ENCODE measurements around the gene SPSB2.

SPSB2 gene

GRCh38 chr12:6833189-6833890 lies 39.8 kb downstream of the SPSB2 start:
- Histone ChIP-seq H3K9ac (ENCODE audit: low read depth in 1 of 2, low read length in 2 of 2) (no peak overlapping the region), H3K4me1 (ENCODE audit: control insufficient read depth in 1 of 2, insufficient read depth in 2 of 2, low read length in 2 of 2) (peaks cover 5 to 17% of the 10 kb centered on the region in 2 donors), H3K27ac (ENCODE audit: low read depth, low read length) (no peak overlapping the region), H3K27me3 (ENCODE audit: control insufficient read depth in 1 of 2, insufficient read depth in 2 of 2, low read length in 2 of 2) (peaks cover 0 to 3% of the 10 kb centered on the region in 2 donors), H3K4me3 (ENCODE audit: low read depth in 1 of 2, low read length in 2 of 2) (no peak overlapping the region), H3K36me3 (ENCODE audit: control insufficient read depth in 1 of 2, insufficient read depth in 2 of 2, low read length in 2 of 2) (peaks cover 0 to 18% of the 10 kb centered on the region in 2 donors), H3K9me3 (ENCODE audit: control insufficient read depth in 1 of 2, low read length in 2 of 2) (no peaks in the 10 kb centered on the region)

GRCh38 chr12:6832125-6832524 lies 41.0 kb downstream of the SPSB2 start:
- H3K9ac ChIP-seq (ENCODE audit: low read depth in 1 of 2, low read length in 2 of 2) = no peak overlapping the region
- H3K27ac ChIP-seq (ENCODE audit: low read depth, low read length) = no peak overlapping the region
- H3K27me3 ChIP-seq (ENCODE audit: control insufficient read depth in 1 of 2, insufficient read depth in 2 of 2, low read length in 2 of 2) = peaks cover 0 to 3% of the 10 kb centered on the region in 2 donors
- H3K9me3 ChIP-seq (ENCODE audit: control insufficient read depth in 1 of 2, low read length in 2 of 2) = no peaks in the 10 kb centered on the region
- no peak overlapping the region for H3K4me3 ChIP-seq (ENCODE audit: low read depth in 1 of 2, low read length in 2 of 2)
- peaks cover 5 to 24% of the 10 kb centered on the region in 2 donors for H3K4me1 ChIP-seq (ENCODE audit: control insufficient read depth in 1 of 2, insufficient read depth in 2 of 2, low read length in 2 of 2)
- peaks cover 0 to 13% of the 10 kb centered on the region in 2 donors for H3K36me3 ChIP-seq (ENCODE audit: control insufficient read depth in 1 of 2, insufficient read depth in 2 of 2, low read length in 2 of 2)

GRCh38 chr12:6831450-6831995 lies 41.6 kb downstream of the SPSB2 start:
- Histone ChIP-seq H3K9ac (ENCODE audit: low read depth in 1 of 2, low read length in 2 of 2) (no peak overlapping the region), H3K9me3 (ENCODE audit: control insufficient read depth in 1 of 2, low read length in 2 of 2) (no peaks in the 10 kb centered on the region), H3K27me3 (ENCODE audit: control insufficient read depth in 1 of 2, insufficient read depth in 2 of 2, low read length in 2 of 2) (peaks cover 0 to 3% of the 10 kb centered on the region in 2 donors), H3K4me1 (ENCODE audit: control insufficient read depth in 1 of 2, insufficient read depth in 2 of 2, low read length in 2 of 2) (peaks cover 5 to 27% of the 10 kb centered on the region in 2 donors), H3K36me3 (ENCODE audit: control insufficient read depth in 1 of 2, insufficient read depth in 2 of 2, low read length in 2 of 2) (peaks cover 0 to 13% of the 10 kb centered on the region in 2 donors), H3K27ac (ENCODE audit: low read depth, low read length) (no peak overlapping the region), H3K4me3 (ENCODE audit: low read depth in 1 of 2, low read length in 2 of 2) (no peak overlapping the region)

- Histone ChIP-seq H3K36me3 (ENCODE audit: control insufficient read depth in 1 of 2, insufficient read depth in 2 of 2, low read length in 2 of 2) (peaks cover 0 to 13% of the 10 kb centered on the region in 2 donors), H3K9ac (ENCODE audit: low read depth in 1 of 2, low read length in 2 of 2) (no peak overlapping the region), H3K9me3 (ENCODE audit: control insufficient read depth in 1 of 2, low read length in 2 of 2) (no peaks in the 10 kb centered on the region), H3K4me1 (ENCODE audit: control insufficient read depth in 1 of 2, insufficient read depth in 2 of 2, low read length in 2 of 2) (peaks cover 5 to 27% of the 10 kb centered on the region in 2 donors), H3K27me3 (ENCODE audit: control insufficient read depth in 1 of 2, insufficient read depth in 2 of 2, low read length in 2 of 2) (peaks cover 0 to 3% of the 10 kb centered on the region in 2 donors), H3K4me3 (ENCODE audit: low read depth in 1 of 2, low read length in 2 of 2) (no peak overlapping the region), H3K27ac (ENCODE audit: low read depth, low read length) (no peak overlapping the region)
These were observed 42.1 kb downstream of the SPSB2 start for GRCh38 chr12:6830999-6831398.

- Histone ChIP-seq H3K4me3 (ENCODE audit: low read depth in 1 of 2, low read length in 2 of 2) (peak overlapping the region in 1 of 2 donors; percentile 86), H3K9ac (ENCODE audit: low read depth in 1 of 2, low read length in 2 of 2) (no peak overlapping the region), H3K27me3 (ENCODE audit: control insufficient read depth in 1 of 2, insufficient read depth in 2 of 2, low read length in 2 of 2) (peaks cover 0 to 3% of the 10 kb centered on the region in 2 donors)
These were observed 42.7 kb downstream of the SPSB2 start for GRCh38 chr12:6830286-6830890.

GRCh38 chr12:6829536-6830220 lies 43.4 kb downstream of the SPSB2 start:
- Histone ChIP-seq H3K4me3 (ENCODE audit: low read depth in 1 of 2, low read length in 2 of 2) (peak overlapping the region; percentile 83 to 86), H3K9me3 (ENCODE audit: control insufficient read depth in 1 of 2, low read length in 2 of 2) (no peaks in the 10 kb centered on the region), H3K27me3 (ENCODE audit: control insufficient read depth in 1 of 2, insufficient read depth in 2 of 2, low read length in 2 of 2) (peaks cover 3 to 6% of the 10 kb centered on the region in 2 donors), H3K4me1 (ENCODE audit: control insufficient read depth in 1 of 2, insufficient read depth in 2 of 2, low read length in 2 of 2) (peaks cover 5 to 33% of the 10 kb centered on the region in 2 donors), H3K9ac (ENCODE audit: low read depth in 1 of 2, low read length in 2 of 2) (peak overlapping the region; percentile 67 to 84), H3K36me3 (ENCODE audit: control insufficient read depth in 1 of 2, insufficient read depth in 2 of 2, low read length in 2 of 2) (peaks cover 0 to 13% of the 10 kb centered on the region in 2 donors), H3K27ac (ENCODE audit: low read depth, low read length) (no peak overlapping the region)

More at GRCh38 chr12:6830286-6830890, 42.7 kb downstream of the SPSB2 start:
- Histone ChIP-seq H3K27ac (ENCODE audit: low read depth, low read length) (no peak overlapping the region), H3K9me3 (ENCODE audit: control insufficient read depth in 1 of 2, low read length in 2 of 2) (no peaks in the 10 kb centered on the region), H3K4me1 (ENCODE audit: control insufficient read depth in 1 of 2, insufficient read depth in 2 of 2, low read length in 2 of 2) (peaks cover 5 to 28% of the 10 kb centered on the region in 2 donors), H3K36me3 (ENCODE audit: control insufficient read depth in 1 of 2, insufficient read depth in 2 of 2, low read length in 2 of 2) (peaks cover 0 to 13% of the 10 kb centered on the region in 2 donors)

DNA sequence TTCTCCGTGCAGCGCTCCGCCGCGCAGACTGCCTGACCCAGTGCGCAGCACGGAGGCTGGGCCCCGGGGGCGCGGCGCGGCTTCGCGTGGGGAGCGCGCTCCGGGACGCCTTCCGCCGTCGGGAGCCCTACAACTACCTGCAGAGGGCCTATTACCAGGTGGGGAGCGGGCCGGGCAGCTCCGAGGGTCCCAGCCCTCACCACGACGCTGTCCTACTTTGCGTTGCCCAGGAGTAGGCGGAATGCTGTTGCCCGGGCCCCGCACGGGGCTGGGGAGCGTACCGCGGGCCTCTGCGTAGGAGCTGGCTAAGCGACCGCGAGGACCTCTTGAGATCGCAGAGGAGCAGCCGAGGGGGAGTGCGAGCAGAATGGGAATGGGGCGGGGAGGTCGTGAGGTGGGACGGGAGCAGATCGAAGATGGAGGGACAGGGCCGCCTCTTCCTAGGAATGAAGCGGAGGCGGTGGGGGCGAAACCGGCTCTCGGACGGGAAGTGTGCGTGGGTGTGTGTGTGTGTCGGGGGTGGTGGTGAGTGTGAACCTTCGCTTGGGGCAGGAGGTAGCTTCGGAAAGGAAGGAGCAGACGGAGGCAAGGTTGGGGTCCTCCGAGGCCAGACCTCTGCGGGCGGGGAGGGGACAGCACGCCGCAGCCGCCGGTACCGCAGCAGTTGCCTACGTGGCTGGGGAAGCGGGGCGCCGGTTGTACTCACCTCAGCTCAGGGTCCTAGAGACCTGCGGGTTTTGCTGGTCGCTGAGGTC lies 44.1 kb downstream of the SPSB2 start:
- peaks cover 5 to 33% of the 10 kb centered on the region in 2 donors for H3K4me1 ChIP-seq (ENCODE audit: control insufficient read depth in 1 of 2, insufficient read depth in 2 of 2, low read length in 2 of 2)
- H3K27me3 ChIP-seq (ENCODE audit: control insufficient read depth in 1 of 2, insufficient read depth in 2 of 2, low read length in 2 of 2) = peaks cover 6 to 13% of the 10 kb centered on the region in 2 donors
- no peak overlapping the region for H3K27ac ChIP-seq (ENCODE audit: low read depth, low read length)

DNA sequence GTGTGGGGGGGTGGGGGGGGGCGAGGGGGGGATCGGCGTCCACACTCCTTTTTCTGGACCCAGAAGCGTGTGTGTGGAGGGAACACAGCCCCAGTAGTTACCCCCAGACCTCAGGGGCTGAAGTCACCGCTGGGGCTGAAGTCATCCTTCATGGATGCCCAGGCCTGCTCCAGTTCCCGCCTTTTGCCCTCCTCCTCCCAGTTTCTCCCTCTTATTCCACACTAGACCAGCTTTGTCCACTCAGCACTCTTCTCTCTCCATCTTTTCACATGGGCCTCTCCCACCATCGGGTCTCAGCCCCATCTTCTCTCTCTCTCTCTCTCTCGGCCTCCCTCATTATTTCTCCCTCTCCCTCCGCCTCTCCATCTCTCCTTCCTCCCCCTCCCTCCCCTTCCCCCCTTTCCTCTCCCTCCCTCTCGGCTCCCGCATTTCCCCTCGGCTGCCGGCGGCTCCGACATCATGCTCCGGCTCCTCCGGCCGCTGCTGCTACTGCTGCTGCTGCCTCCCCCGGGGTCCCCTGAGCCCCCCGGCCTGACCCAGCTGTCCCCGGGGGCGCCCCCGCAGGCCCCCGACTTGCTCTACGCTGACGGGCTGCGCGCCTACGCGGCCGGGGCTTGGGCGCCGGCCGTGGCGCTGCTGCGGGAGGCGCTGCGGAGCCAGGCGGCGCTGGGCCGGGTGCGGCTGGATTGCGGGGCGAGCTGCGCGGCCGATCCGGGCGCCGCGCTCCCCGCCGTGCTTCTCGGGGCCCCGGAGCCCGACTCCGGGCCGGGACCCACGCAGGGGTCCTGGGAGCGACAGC lies 44.9 kb downstream of the SPSB2 start, which contains the start of gene P3H3:
TSS of gene P3H3 (plus strand) at position 426 of the 799 bp plus-strand sequence. CDS start at position 460, 34 bp downstream.
- no peaks in the 10 kb centered on the region for H3K9me3 ChIP-seq (ENCODE audit: control insufficient read depth in 1 of 2, low read length in 2 of 2)
- H3K27me3 ChIP-seq (ENCODE audit: control insufficient read depth in 1 of 2, insufficient read depth in 2 of 2, low read length in 2 of 2) = peaks cover 14 to 18% of the 10 kb centered on the region in 2 donors
- H3K4me3 ChIP-seq (ENCODE audit: low read depth in 1 of 2, low read length in 2 of 2) = peak within 1 kb of the TSS; percentile 83 to 86
- peak within 1 kb of the TSS; percentile 67 to 84 for H3K9ac ChIP-seq (ENCODE audit: low read depth in 1 of 2, low read length in 2 of 2)
- no peak within 1 kb of the TSS for H3K27ac ChIP-seq (ENCODE audit: low read depth, low read length)
- peaks cover 0 to 4% of the 10 kb centered on the region in 2 donors for H3K36me3 ChIP-seq (ENCODE audit: control insufficient read depth in 1 of 2, insufficient read depth in 2 of 2, low read length in 2 of 2)
- H3K4me1 ChIP-seq (ENCODE audit: control insufficient read depth in 1 of 2, insufficient read depth in 2 of 2, low read length in 2 of 2) = peaks cover 5 to 33% of the 10 kb centered on the region in 2 donors

More for the DNA sequence above, 44.1 kb downstream of the SPSB2 start:
- peaks cover 0 to 8% of the 10 kb centered on the region in 2 donors for H3K36me3 ChIP-seq (ENCODE audit: control insufficient read depth in 1 of 2, insufficient read depth in 2 of 2, low read length in 2 of 2)
- no peaks in the 10 kb centered on the region for H3K9me3 ChIP-seq (ENCODE audit: control insufficient read depth in 1 of 2, low read length in 2 of 2)
- H3K4me3 ChIP-seq (ENCODE audit: low read depth in 1 of 2, low read length in 2 of 2) = peak overlapping the region; percentile 83 to 86
- H3K9ac ChIP-seq (ENCODE audit: low read depth in 1 of 2, low read length in 2 of 2) = peak overlapping the region; percentile 67 to 84

GRCh38 chr12:6827437-6827911 lies 45.6 kb downstream of the SPSB2 start:
- no peak overlapping the region for H3K9ac ChIP-seq (ENCODE audit: low read depth in 1 of 2, low read length in 2 of 2)
- no peak overlapping the region for H3K4me3 ChIP-seq (ENCODE audit: low read depth in 1 of 2, low read length in 2 of 2)
- peaks cover 19 to 25% of the 10 kb centered on the region in 2 donors for H3K27me3 ChIP-seq (ENCODE audit: control insufficient read depth in 1 of 2, insufficient read depth in 2 of 2, low read length in 2 of 2)

More at GRCh38 chr12:6827437-6827911, 45.6 kb downstream of the SPSB2 start:
- H3K4me1 ChIP-seq (ENCODE audit: control insufficient read depth in 1 of 2, insufficient read depth in 2 of 2, low read length in 2 of 2) = peaks cover 5 to 33% of the 10 kb centered on the region in 2 donors
- no peaks in the 10 kb centered on the region for H3K9me3 ChIP-seq (ENCODE audit: control insufficient read depth in 1 of 2, low read length in 2 of 2)
- H3K36me3 ChIP-seq (ENCODE audit: control insufficient read depth in 1 of 2, insufficient read depth in 2 of 2, low read length in 2 of 2) = peaks cover 0 to 4% of the 10 kb centered on the region in 2 donors
- no peak overlapping the region for H3K27ac ChIP-seq (ENCODE audit: low read depth, low read length)

Measured in duodenal mucosa (tissue), 2 donors.